Epidermal melanocyte (primary cell): Measurements from ENCODE around the gene ENOX2.
A peak's percentile ranks its signal among the peaks of the same experiment; 100 is the strongest.

Experiments used
- DNase-seq: peaks from one replicate; pipeline ENCODE4 v3.0.0; 2011; ENCODE audit warnings: low spot score; ENCODE audit not compliant: insufficient read length

ENOX2 gene

GRCh38 chrX:130884627-130885026, 18.4 kb downstream of the ENOX2 start:
- DNase-seq: no peak

- DNase-seq: no peak
These were observed 23.1 kb downstream of the ENOX2 start for GRCh38 chrX:130879869-130880268.

- no peak for DNase-seq
These were observed 24.4 kb downstream of the ENOX2 start for GRCh38 chrX:130878350-130879341.

GRCh38 chrX:130877892-130878341, 25.1 kb downstream of the ENOX2 start:
- DNase-seq: no peak

GRCh38 chrX:130876226-130876625, 26.8 kb downstream of the ENOX2 start:
- no peak for DNase-seq

- no peak for DNase-seq
These were observed 28.3 kb downstream of the ENOX2 start for GRCh38 chrX:130874751-130875150.

- no peak for DNase-seq
These were observed 33.8 kb downstream of the ENOX2 start for GRCh38 chrX:130869239-130869638.

- DNase-seq: no peak
These were observed 41.5 kb downstream of the ENOX2 start for GRCh38 chrX:130861462-130861861.

GRCh38 chrX:130857207-130857606, 45.8 kb downstream of the ENOX2 start:
- DNase-seq: no peak

GRCh38 chrX:130851569-130851968, 51.4 kb downstream of the ENOX2 start:
- DNase-seq: no peak

- DNase-seq: no peak
These were observed 54.2 kb downstream of the ENOX2 start for GRCh38 chrX:130848763-130849162.

GRCh38 chrX:130846746-130847145, 56.3 kb downstream of the ENOX2 start:
- no peak for DNase-seq

- DNase-seq: no peak
These were observed 61.2 kb downstream of the ENOX2 start for GRCh38 chrX:130841776-130842175.

GRCh38 chrX:130840345-130840744, 62.7 kb downstream of the ENOX2 start:
- no peak for DNase-seq

- no peak for DNase-seq
These were observed 66.6 kb downstream of the ENOX2 start for GRCh38 chrX:130836447-130836846.

- DNase-seq: no peak
These were observed 68.2 kb downstream of the ENOX2 start for GRCh38 chrX:130834830-130835229.

- no peak for DNase-seq
These were observed 68.9 kb downstream of the ENOX2 start for GRCh38 chrX:130834149-130834548.

GRCh38 chrX:130831347-130831722, 71.7 kb downstream of the ENOX2 start:
- no peak for DNase-seq

- DNase-seq: no peak
These were observed 72.2 kb downstream of the ENOX2 start for GRCh38 chrX:130830599-130831346.

GRCh38 chrX:130829526-130830515, 73.2 kb downstream of the ENOX2 start:
- DNase-seq: peak; percentile 16

- DNase-seq: no peak
These were observed 74.4 kb downstream of the ENOX2 start for GRCh38 chrX:130828641-130829040.
